Common myeloid progenitor, CD34-positive (primary cell): ENCODE data around the gene TEC.

Experiments used
- CTCF ChIA-PET: fragments of 350-600 bp; sonication (Branson Sonifier 250); formaldehyde crosslinking; loops from one replicate; lab custom pipeline; 2021; ENCODE audit warnings: antibody characterized with exemption; lab: Charles Lee
- POLR2A ChIA-PET: fragments of 350-600 bp; sonication (Branson Sonifier 250); formaldehyde crosslinking; loops from one replicate; lab custom pipeline; 2021; ENCODE audit warnings: antibody characterized with exemption; lab: Charles Lee
- DNase-seq, 3 donors: peaks; one replicate each; pipeline versions ENCODE4 v3.0.0 to v3.0.0-alpha.2; 2013
- H3K27ac ChIP-seq, 2 experiments: 1 replicate in 1 of 2; 2 replicates in 1 of 2; pipeline ENCODE4 v1.7.0; 2013; ENCODE audit warnings: inconsistent platforms in 2 of 2, low read length in 2 of 2, mild to moderate bottlenecking in 2 of 2, low read depth in 1 of 2, moderate library complexity in 1 of 2; ENCODE audit not compliant: severe bottlenecking in 2 of 2, insufficient read depth in 1 of 2, poor library complexity in 1 of 2
- H3K27me3 ChIP-seq, 5 experiments: replicated peaks in 2 of 5; 1 replicate in 3 of 5; 2 replicates in 2 of 5; pipeline versions ENCODE4 v1.6.1 to v1.7.0; 2013; ENCODE audit warnings: low read length in 4 of 5, mild to moderate bottlenecking in 2 of 5, moderate library complexity in 2 of 5, inconsistent platforms in 1 of 5; ENCODE audit not compliant: insufficient read depth in 5 of 5, control insufficient read depth in 4 of 5
- H3K36me3 ChIP-seq, 4 experiments: 1 replicate in 2 of 4; 2 replicates in 2 of 4; pipeline versions ENCODE4 v1.6.1 to v1.7.0; 2013; ENCODE audit warnings: low read length in 3 of 4, control low read depth in 1 of 4, mild to moderate bottlenecking in 1 of 4; ENCODE audit not compliant: control insufficient read depth in 4 of 4, insufficient read depth in 4 of 4
- H3K4me1 ChIP-seq, 4 experiments: 1 replicate in 3 of 4; 2 replicates in 1 of 4; pipeline versions ENCODE4 v1.6.1 to v1.7.1; 2013; ENCODE audit warnings: low read length in 3 of 4, mild to moderate bottlenecking in 3 of 4, control low read depth in 1 of 4, inconsistent platforms in 1 of 4, moderate library complexity in 1 of 4; ENCODE audit not compliant: control insufficient read depth in 4 of 4, insufficient read depth in 4 of 4; ENCODE audit errors: control extremely low read depth in 1 of 4
- H3K4me3 ChIP-seq, 7 experiments: 1 replicate in 4 of 7; 2 replicates in 3 of 7; pipeline versions ENCODE4 v1.5.1 to v1.7.0; 2013; ENCODE audit warnings: mild to moderate bottlenecking in 7 of 7, low read length in 6 of 7, moderate library complexity in 6 of 7, inconsistent platforms in 2 of 7, low read depth in 2 of 7, control low read depth in 1 of 7; ENCODE audit not compliant: insufficient read depth in 4 of 7, control insufficient read depth in 1 of 7; ENCODE audit errors: extremely low read depth in 1 of 7
- H3K9me3 ChIP-seq, 5 experiments: 1 replicate in 4 of 5; 2 replicates in 1 of 5; pipeline versions ENCODE4 v1.6.1 to v1.7.1; 2013; ENCODE audit warnings: low read length in 4 of 5, mild to moderate bottlenecking in 2 of 5, inconsistent platforms in 1 of 5, low read depth in 1 of 5, moderate library complexity in 1 of 5; ENCODE audit not compliant: control insufficient read depth in 4 of 5, insufficient read depth in 2 of 5; ENCODE audit errors: control extremely low read depth in 1 of 5
- WGBS: methylation state at CpG from one replicate; pipeline ENCODE4 v1.1.5; 2013; ENCODE audit not compliant: insufficient coverage; 5-methylcytosine and 5-hydroxymethylcytosine counted together

The TEC gene

GRCh38 chr4:48126621-48127020 is 143.0 kb downstream of the TEC start:
- WGBS = no CpG with 5 or more reads among the region's 1 CpG
- peaks cover 0 to 30% (median 24%) of the 10 kb centered on the region in 4 experiments for H3K4me1 ChIP-seq
- no peak overlapping the region for H3K27ac ChIP-seq
- H3K36me3 ChIP-seq = peaks cover 0 to 6% (median 2%) of the 10 kb centered on the region in 4 experiments
- no peaks in the 10 kb centered on the region for H3K9me3 ChIP-seq
- CTCF ChIA-PET = interaction anchor here (0.8 to 7.2 kb wide), 6 partner anchors 9 to 419 kb away, joined by 3 to 43 read pairs (median 7); no protein-coding TSS in a partner anchor
- POLR2A ChIA-PET = no interaction called here
- DNase-seq = no peak
- H3K27me3 ChIP-seq = no peaks in the 10 kb centered on the region
- H3K4me3 ChIP-seq = no peak overlapping the region

GRCh38 chr4:48124870-48125269 is 144.8 kb downstream of the TEC start:
- Histone ChIP-seq H3K4me3 (no peak overlapping the region), H3K36me3 (peaks cover 0 to 2% (median 0%) of the 10 kb centered on the region in 4 experiments), H3K27ac (no peak overlapping the region), H3K4me1 (peaks cover 0 to 26% (median 19%) of the 10 kb centered on the region in 4 experiments), H3K9me3 (no peaks in the 10 kb centered on the region), H3K27me3 (no peaks in the 10 kb centered on the region)
- DNase-seq = no peak
- 100% methylated on average over 2 of the region's 2 CpGs for WGBS
- POLR2A ChIA-PET = no interaction called here
- CTCF ChIA-PET = interaction anchor here (1.6 to 7.2 kb wide), 5 partner anchors 15 to 421 kb away, joined by 5 to 43 read pairs (median 10); no protein-coding TSS in a partner anchor

GRCh38 chr4:48122756-48123155 is 146.9 kb downstream of the TEC start:
- no peak for DNase-seq
- peaks cover 0 to 2% (median 0%) of the 10 kb centered on the region in 4 experiments for H3K36me3 ChIP-seq
- WGBS = 91% methylated on average over 1 of the region's 1 CpG
- H3K4me3 ChIP-seq = no peak overlapping the region
- peaks cover 0 to 9% (median 3%) of the 10 kb centered on the region in 4 experiments for H3K4me1 ChIP-seq
- ChIA-PET POLR2A (no interaction called here), CTCF (interaction anchor here (1.3 to 2.8 kb wide), 3 partner anchors 17 to 423 kb away, joined by 4 to 10 read pairs (median 4); no protein-coding TSS in a partner anchor)
- no peak overlapping the region for H3K27ac ChIP-seq
- H3K9me3 ChIP-seq = no peaks in the 10 kb centered on the region
- H3K27me3 ChIP-seq = no peaks in the 10 kb centered on the region

GRCh38 chr4:48121180-48121579 is 148.5 kb downstream of the TEC start:
- Histone ChIP-seq H3K4me1 (no peaks in the 10 kb centered on the region), H3K9me3 (no peaks in the 10 kb centered on the region), H3K36me3 (peaks cover 0 to 2% (median 0%) of the 10 kb centered on the region in 4 experiments), H3K27me3 (no peaks in the 10 kb centered on the region), H3K4me3 (no peak overlapping the region), H3K27ac (no peak overlapping the region)
- 100% methylated on average over 1 of the region's 2 CpGs for WGBS
- DNase-seq = no peak
- POLR2A ChIA-PET = no interaction called here
- CTCF ChIA-PET = interaction anchor here (1.3 kb wide), 1 partner anchor 8 kb away, joined by 3 read pairs; no protein-coding TSS in a partner anchor

GRCh38 chr4:48120132-48120531 is 149.5 kb downstream of the TEC start:
- Histone ChIP-seq H3K27me3 (no peaks in the 10 kb centered on the region), H3K9me3 (no peaks in the 10 kb centered on the region), H3K4me1 (no peaks in the 10 kb centered on the region), H3K36me3 (peaks cover 0 to 2% (median 0%) of the 10 kb centered on the region in 4 experiments), H3K27ac (no peak overlapping the region), H3K4me3 (no peak overlapping the region)
- WGBS = no CpG with 5 or more reads among the region's 13 CpGs
- CTCF ChIA-PET = interaction anchor here (0.6 to 1.5 kb wide), 4 partner anchors 10 to 394 kb away, joined by 3 to 4 read pairs (median 3); no protein-coding TSS in a partner anchor
- DNase-seq = no peak
- POLR2A ChIA-PET = no interaction called here

- H3K9me3 ChIP-seq = no peaks in the 10 kb centered on the region
- no peak for DNase-seq
- H3K4me1 ChIP-seq = no peaks in the 10 kb centered on the region
- no peak overlapping the region for H3K4me3 ChIP-seq
- H3K27me3 ChIP-seq = no peaks in the 10 kb centered on the region
- peaks cover 0 to 2% (median 0%) of the 10 kb centered on the region in 4 experiments for H3K36me3 ChIP-seq
- H3K27ac ChIP-seq = no peak overlapping the region
- ChIA-PET CTCF (interaction anchor here (0.6 to 1.5 kb wide), 3 partner anchors 10 to 394 kb away, joined by 3 to 4 read pairs (median 3); no protein-coding TSS in a partner anchor), POLR2A (no interaction called here)
These were observed 150.0 kb downstream of the TEC start for GRCh38 chr4:48119646-48120045.

GRCh38 chr4:48118081-48118480 is 151.6 kb downstream of the TEC start:
- no CpG with 5 or more reads among the region's 2 CpGs for WGBS
- no peak overlapping the region for H3K27ac ChIP-seq
- H3K36me3 ChIP-seq = peaks cover 0 to 2% (median 0%) of the 10 kb centered on the region in 4 experiments
- POLR2A ChIA-PET = no interaction called here
- no peak overlapping the region for H3K4me3 ChIP-seq
- H3K27me3 ChIP-seq = no peaks in the 10 kb centered on the region
- H3K4me1 ChIP-seq = no peaks in the 10 kb centered on the region
- DNase-seq = no peak
- CTCF ChIA-PET = interaction anchor here (1.0 to 2.2 kb wide), 5 partner anchors 9 to 21 kb away, joined by 3 to 9 read pairs (median 3); no protein-coding TSS in a partner anchor
- H3K9me3 ChIP-seq = no peaks in the 10 kb centered on the region
